Osteocyte (in vitro differentiated cells): ENCODE data around the gene GRIP2. TPM values are rescaled to one million over a fixed set of nuclear protein-coding genes. Genes with fewer than 3 reads are reported as not detected.

Source experiments
- DNase-seq: peaks from one replicate; pipeline ENCODE4 v3.0.0; 2021; ENCODE audit warnings: mixed read lengths; ENCODE audit not compliant: unreplicated experiment; ENCODE audit errors: extremely low spot score
- H3K27ac Mint-ChIP-seq: one replicate; pipeline ENCODE4 v1.8.0; 2021; ENCODE audit warnings: mild to moderate bottlenecking, mixed read lengths; ENCODE audit not compliant: unreplicated experiment
- H3K27me3 Mint-ChIP-seq: one replicate; pipeline ENCODE4 v1.8.0; 2021; ENCODE audit warnings: mixed read lengths; ENCODE audit not compliant: unreplicated experiment
- H3K36me3 Mint-ChIP-seq: one replicate; pipeline ENCODE4 v1.8.0; 2021; ENCODE audit warnings: mixed read lengths; ENCODE audit not compliant: unreplicated experiment
- H3K4me1 Mint-ChIP-seq: one replicate; pipeline ENCODE4 v1.8.0; 2021; ENCODE audit warnings: mixed read lengths; ENCODE audit not compliant: unreplicated experiment
- H3K4me3 Mint-ChIP-seq: one replicate; pipeline ENCODE4 v1.8.0; 2021; ENCODE audit warnings: mild to moderate bottlenecking, moderate library complexity, mixed read lengths; ENCODE audit not compliant: unreplicated experiment
- H3K9me3 Mint-ChIP-seq: one replicate; pipeline ENCODE4 v1.8.0; 2021; ENCODE audit warnings: mixed read lengths; ENCODE audit not compliant: unreplicated experiment
- total RNA-seq: library from RNA; stranded (reverse); gene quantifications from 2 replicates; pipeline ENCODE4 v1.2.1, GENCODE V29; 2021
- TF ChIP-seq, protein P1 (sequence below): fragments of 200-600 bp; sonication (generic); IDR thresholded peaks from 2 replicates; pipeline ENCODE4 v1.5.0; 2021; ENCODE audit warnings: antibody characterized with exemption, mild to moderate bottlenecking, moderate library complexity

The GRIP2 gene
- total RNA-seq, 1 donor from 2014 or later: 0.35 TPM

- Mint-ChIP-seq H3K4me1 (peaks cover 13% of the 10 kb centered on the region), H3K4me3 (no peak overlapping the region), H3K27ac (no peak overlapping the region), H3K27me3 (no peaks in the 10 kb centered on the region), H3K36me3 (peaks cover 59% of the 10 kb centered on the region), H3K9me3 (no peaks in the 10 kb centered on the region)
- DNase-seq: no peak
- TF ChIP-seq, protein P1, sequence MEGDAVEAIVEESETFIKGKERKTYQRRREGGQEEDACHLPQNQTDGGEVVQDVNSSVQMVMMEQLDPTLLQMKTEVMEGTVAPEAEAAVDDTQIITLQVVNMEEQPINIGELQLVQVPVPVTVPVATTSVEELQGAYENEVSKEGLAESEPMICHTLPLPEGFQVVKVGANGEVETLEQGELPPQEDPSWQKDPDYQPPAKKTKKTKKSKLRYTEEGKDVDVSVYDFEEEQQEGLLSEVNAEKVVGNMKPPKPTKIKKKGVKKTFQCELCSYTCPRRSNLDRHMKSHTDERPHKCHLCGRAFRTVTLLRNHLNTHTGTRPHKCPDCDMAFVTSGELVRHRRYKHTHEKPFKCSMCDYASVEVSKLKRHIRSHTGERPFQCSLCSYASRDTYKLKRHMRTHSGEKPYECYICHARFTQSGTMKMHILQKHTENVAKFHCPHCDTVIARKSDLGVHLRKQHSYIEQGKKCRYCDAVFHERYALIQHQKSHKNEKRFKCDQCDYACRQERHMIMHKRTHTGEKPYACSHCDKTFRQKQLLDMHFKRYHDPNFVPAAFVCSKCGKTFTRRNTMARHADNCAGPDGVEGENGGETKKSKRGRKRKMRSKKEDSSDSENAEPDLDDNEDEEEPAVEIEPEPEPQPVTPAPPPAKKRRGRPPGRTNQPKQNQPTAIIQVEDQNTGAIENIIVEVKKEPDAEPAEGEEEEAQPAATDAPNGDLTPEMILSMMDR: no peak
Observed at GRCh38 chr3:14481646-14482036, 58.5 kb downstream of the GRIP2 start.

DNA sequence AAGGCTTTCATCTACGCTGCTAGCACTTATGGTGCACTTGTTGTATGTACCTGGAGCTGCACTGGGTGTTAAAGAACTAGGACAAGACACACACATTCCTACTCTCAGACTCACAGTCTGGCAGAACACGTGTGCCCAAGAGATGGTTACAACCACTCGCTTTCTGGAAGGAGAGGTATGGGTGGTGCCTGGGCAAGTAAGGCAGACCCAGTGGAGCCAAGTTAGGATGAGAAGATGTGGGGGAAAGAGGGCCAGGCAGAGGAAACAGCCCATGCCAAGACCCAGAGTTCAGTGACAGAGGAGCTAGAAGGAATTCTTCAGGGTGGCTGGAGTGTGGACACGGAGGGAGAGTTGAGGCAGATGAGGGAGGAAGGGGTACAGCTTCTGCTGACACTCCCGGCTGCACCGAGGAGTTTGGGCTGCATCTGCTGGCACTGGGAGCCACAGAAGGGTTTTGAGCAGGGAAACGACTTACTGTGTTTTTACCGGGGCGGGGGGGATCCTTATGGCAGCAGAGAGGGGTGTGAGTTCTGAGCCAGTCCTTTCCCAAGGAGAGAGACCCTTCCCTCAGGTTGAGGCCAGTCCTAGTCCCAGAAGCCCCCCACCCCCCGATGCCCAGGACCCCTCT lies 59.0 kb downstream of the GRIP2 start:
- DNase-seq: no peak
- Mint-ChIP-seq H3K27ac (no peak overlapping the region), H3K36me3 (peaks cover 59% of the 10 kb centered on the region), H3K9me3 (no peaks in the 10 kb centered on the region), H3K27me3 (no peaks in the 10 kb centered on the region), H3K4me3 (no peak overlapping the region), H3K4me1 (peaks cover 13% of the 10 kb centered on the region)
- TF ChIP-seq, protein P1: no peak

- Mint-ChIP-seq H3K27ac (no peak overlapping the region), H3K36me3 (peaks cover 52% of the 10 kb centered on the region), H3K4me1 (peaks cover 18% of the 10 kb centered on the region)
Observed at GRCh38 chr3:14480207-14481017, 59.7 kb downstream of the GRIP2 start.

GRCh38 chr3:14479591-14479990 lies 60.6 kb downstream of the GRIP2 start:
- H3K27ac Mint-ChIP-seq: no peak overlapping the region
- peaks cover 22% of the 10 kb centered on the region for H3K4me1 Mint-ChIP-seq
- H3K36me3 Mint-ChIP-seq: peaks cover 46% of the 10 kb centered on the region
- no peaks in the 10 kb centered on the region for H3K27me3 Mint-ChIP-seq
- no peak for DNase-seq
- H3K4me3 Mint-ChIP-seq: no peak overlapping the region
- no peaks in the 10 kb centered on the region for H3K9me3 Mint-ChIP-seq
- TF ChIP-seq, protein P1: no peak

More at GRCh38 chr3:14480207-14481017, 59.7 kb downstream of the GRIP2 start:
- DNase-seq: no peak
- TF ChIP-seq, protein P1: no peak
- Mint-ChIP-seq H3K27me3 (no peaks in the 10 kb centered on the region), H3K9me3 (no peaks in the 10 kb centered on the region), H3K4me3 (no peak overlapping the region)

DNA sequence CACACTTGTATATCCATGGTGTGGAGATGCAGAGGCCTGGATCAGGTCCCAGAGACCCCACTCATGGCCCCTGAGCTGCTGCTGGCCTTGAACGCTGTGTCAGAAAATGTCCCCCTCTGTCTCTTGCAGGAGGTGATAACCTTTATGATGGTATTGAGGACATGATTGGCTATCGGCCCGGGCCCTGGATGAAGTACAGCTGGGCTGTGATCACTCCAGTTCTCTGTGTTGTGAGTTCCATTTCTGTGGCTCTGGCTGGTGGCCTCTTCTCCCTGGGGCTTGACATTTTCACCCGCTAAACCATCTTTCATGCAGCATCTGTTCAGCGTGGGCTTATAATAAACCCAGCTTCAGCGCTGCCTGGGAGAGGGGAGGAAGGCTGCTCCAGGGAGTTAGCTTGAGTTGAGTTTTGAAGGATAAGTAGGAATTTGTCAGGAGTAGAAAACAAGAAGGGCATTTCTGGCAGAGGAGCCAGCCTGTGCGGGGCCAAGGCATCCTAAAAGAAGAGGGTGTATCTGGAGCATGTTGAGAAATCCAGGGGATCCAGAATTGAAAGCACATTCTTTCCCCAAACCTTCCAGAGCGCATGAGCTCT lies 61.1 kb downstream of the GRIP2 start:
- no peak overlapping the region for H3K27ac Mint-ChIP-seq
- H3K27me3 Mint-ChIP-seq: no peaks in the 10 kb centered on the region
- H3K4me1 Mint-ChIP-seq: peaks cover 26% of the 10 kb centered on the region
- TF ChIP-seq, protein P1: no peak
- no peaks in the 10 kb centered on the region for H3K9me3 Mint-ChIP-seq
- no peak overlapping the region for H3K4me3 Mint-ChIP-seq
- DNase-seq: no peak
- peaks cover 42% of the 10 kb centered on the region for H3K36me3 Mint-ChIP-seq
